ENCODE measurements around the gene FIZ1.

- no peak for TF ChIP-seq POLR2AphosphoS5 (IDR thresholded peaks at IDR 0.05; ENCODE audit: low read depth)
- TF ChIP-seq, protein P1, sequence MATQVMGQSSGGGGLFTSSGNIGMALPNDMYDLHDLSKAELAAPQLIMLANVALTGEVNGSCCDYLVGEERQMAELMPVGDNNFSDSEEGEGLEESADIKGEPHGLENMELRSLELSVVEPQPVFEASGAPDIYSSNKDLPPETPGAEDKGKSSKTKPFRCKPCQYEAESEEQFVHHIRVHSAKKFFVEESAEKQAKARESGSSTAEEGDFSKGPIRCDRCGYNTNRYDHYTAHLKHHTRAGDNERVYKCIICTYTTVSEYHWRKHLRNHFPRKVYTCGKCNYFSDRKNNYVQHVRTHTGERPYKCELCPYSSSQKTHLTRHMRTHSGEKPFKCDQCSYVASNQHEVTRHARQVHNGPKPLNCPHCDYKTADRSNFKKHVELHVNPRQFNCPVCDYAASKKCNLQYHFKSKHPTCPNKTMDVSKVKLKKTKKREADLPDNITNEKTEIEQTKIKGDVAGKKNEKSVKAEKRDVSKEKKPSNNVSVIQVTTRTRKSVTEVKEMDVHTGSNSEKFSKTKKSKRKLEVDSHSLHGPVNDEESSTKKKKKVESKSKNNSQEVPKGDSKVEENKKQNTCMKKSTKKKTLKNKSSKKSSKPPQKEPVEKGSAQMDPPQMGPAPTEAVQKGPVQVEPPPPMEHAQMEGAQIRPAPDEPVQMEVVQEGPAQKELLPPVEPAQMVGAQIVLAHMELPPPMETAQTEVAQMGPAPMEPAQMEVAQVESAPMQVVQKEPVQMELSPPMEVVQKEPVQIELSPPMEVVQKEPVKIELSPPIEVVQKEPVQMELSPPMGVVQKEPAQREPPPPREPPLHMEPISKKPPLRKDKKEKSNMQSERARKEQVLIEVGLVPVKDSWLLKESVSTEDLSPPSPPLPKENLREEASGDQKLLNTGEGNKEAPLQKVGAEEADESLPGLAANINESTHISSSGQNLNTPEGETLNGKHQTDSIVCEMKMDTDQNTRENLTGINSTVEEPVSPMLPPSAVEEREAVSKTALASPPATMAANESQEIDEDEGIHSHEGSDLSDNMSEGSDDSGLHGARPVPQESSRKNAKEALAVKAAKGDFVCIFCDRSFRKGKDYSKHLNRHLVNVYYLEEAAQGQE (IDR thresholded peaks at IDR 0.05; ENCODE audit: unreplicated experiment): no peak
- no peak for TF ChIP-seq CTCF (conservative IDR thresholded peaks at IDR 0.05; ENCODE audit: low read depth in 2 of 2)
- TF ChIP-seq EZH2 (IDR thresholded peaks at IDR 0.05; ENCODE audit: low read depth, unreplicated experiment): no peak
- no peak for TF ChIP-seq JUNB (IDR thresholded peaks at IDR 0.05; ENCODE audit: unreplicated experiment)
- TF ChIP-seq STAT1 (IDR thresholded peaks at IDR 0.05; ENCODE audit: unreplicated experiment): no peak
- TF ChIP-seq CREB1 (CRISPR knock-in tag; IDR thresholded peaks at IDR 0.05; ENCODE audit: low read depth): no peak
- TF ChIP-seq ETS1 (IDR thresholded peaks at IDR 0.05): no peak
- TF ChIP-seq EZH2phosphoT487 (IDR thresholded peaks at IDR 0.05; ENCODE audit: unreplicated experiment): no peak
- TF ChIP-seq ZNF331 (CRISPR knock-in tag; IDR thresholded peaks at IDR 0.05; ENCODE audit: low read depth): no peak
- TF ChIP-seq ZNF462 (CRISPR knock-in tag; IDR thresholded peaks at IDR 0.05): no peak
- TF ChIP-seq NANOG (IDR thresholded peaks at IDR 0.05; ENCODE audit: borderline replicate concordance): no peak
- TF ChIP-seq ZNF114 (CRISPR knock-in tag; IDR thresholded peaks at IDR 0.05): no peak
Measured at GRCh38 chr19:55594996-55595545, 4.2 kb downstream of the FIZ1 start.
